B cell (primary cell): ENCODE results near the gene SEC14L6.

ENCODE experiments used
- EZH2 ChIP-seq: IDR thresholded peaks from 2 replicates; pipeline ENCODE4 v1.6.1; 2012; ENCODE audit warnings: borderline replicate concordance, low read depth, mild to moderate bottlenecking, moderate library complexity, low read length; ENCODE audit not compliant: insufficient read depth, poor library complexity, severe bottlenecking
- TF ChIP-seq, protein P1 (sequence below): fragments of 200-600 bp; IDR thresholded peaks from one replicate; pipeline ENCODE4 v1.8.0; 2022; ENCODE audit warnings: antibody characterized with exemption, mild to moderate bottlenecking

DNA sequence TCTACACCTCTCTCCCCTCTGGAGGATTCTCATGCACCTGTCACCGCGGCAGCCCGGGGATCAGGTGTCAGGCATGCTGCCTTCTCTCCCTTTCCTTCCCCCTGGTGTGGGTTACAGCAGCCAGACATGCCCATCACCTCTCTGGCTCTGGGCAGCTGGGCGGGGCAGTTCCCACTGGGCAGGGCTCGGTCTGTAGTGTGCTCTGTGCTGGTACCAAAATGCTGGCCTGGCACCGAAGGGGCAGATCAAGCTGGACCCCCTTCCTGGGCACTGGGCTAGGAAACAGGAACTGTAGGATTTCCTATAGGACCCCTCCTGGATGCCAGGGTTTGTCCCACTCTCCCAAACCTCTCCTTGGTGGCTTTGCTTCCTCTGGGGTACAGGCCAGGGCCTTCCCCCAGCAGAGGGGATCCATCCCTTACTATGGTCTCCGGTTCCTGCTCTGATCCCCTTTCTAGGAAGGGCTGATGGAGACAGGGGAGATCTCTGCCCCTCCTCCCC is 27.1 kb upstream of the SEC14L6 start:
- TF ChIP-seq, protein P1, sequence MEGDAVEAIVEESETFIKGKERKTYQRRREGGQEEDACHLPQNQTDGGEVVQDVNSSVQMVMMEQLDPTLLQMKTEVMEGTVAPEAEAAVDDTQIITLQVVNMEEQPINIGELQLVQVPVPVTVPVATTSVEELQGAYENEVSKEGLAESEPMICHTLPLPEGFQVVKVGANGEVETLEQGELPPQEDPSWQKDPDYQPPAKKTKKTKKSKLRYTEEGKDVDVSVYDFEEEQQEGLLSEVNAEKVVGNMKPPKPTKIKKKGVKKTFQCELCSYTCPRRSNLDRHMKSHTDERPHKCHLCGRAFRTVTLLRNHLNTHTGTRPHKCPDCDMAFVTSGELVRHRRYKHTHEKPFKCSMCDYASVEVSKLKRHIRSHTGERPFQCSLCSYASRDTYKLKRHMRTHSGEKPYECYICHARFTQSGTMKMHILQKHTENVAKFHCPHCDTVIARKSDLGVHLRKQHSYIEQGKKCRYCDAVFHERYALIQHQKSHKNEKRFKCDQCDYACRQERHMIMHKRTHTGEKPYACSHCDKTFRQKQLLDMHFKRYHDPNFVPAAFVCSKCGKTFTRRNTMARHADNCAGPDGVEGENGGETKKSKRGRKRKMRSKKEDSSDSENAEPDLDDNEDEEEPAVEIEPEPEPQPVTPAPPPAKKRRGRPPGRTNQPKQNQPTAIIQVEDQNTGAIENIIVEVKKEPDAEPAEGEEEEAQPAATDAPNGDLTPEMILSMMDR: no peak
- no peak for TF ChIP-seq EZH2
